A673 (cell line): ENCODE measurements around the gene CDK14.

ENCODE experiments used
- EZH2 ChIP-seq: fragments of 200-600 bp; sonication (generic); IDR thresholded peaks from 2 replicates; pipeline ENCODE4 v1.6.1; 2017; ENCODE audit warnings: borderline replicate concordance, low read depth, mild to moderate bottlenecking, mixed read lengths, antibody characterized with exemption, low read length; ENCODE audit not compliant: poor library complexity, severe bottlenecking
- TF ChIP-seq, protein P1 (sequence below): fragments of 300-800, 200-600 bp; sonication (generic); conservative IDR thresholded peaks from 2 replicates; pipeline ENCODE4 v1.5.1; 2017; ENCODE audit warnings: low read depth, mild to moderate bottlenecking, antibody characterized with exemption, low read length, moderate library complexity, mixed read lengths

DNA sequence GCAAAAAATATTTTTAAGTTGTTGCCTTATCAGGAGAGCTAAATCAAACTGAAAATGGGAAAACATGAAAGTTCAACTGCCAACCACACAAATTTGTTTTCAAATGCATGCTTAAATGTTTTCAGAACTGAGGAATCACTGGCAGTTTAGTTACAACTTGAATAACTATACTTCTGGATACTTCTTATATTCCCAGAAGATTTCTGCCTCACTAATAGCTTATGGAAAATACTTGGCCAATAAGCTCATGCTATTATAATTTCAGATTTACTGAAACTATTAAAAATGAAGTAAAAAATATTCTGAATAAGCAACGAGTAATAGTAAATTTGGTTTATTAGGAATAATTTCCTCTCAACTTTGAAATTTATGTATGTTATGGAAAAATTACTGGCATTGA, 222.2 kb downstream of the CDK14 start:
- TF ChIP-seq, protein P1, sequence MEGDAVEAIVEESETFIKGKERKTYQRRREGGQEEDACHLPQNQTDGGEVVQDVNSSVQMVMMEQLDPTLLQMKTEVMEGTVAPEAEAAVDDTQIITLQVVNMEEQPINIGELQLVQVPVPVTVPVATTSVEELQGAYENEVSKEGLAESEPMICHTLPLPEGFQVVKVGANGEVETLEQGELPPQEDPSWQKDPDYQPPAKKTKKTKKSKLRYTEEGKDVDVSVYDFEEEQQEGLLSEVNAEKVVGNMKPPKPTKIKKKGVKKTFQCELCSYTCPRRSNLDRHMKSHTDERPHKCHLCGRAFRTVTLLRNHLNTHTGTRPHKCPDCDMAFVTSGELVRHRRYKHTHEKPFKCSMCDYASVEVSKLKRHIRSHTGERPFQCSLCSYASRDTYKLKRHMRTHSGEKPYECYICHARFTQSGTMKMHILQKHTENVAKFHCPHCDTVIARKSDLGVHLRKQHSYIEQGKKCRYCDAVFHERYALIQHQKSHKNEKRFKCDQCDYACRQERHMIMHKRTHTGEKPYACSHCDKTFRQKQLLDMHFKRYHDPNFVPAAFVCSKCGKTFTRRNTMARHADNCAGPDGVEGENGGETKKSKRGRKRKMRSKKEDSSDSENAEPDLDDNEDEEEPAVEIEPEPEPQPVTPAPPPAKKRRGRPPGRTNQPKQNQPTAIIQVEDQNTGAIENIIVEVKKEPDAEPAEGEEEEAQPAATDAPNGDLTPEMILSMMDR = no peak
- TF ChIP-seq EZH2 = no peak
